HG03354 (cell line): ENCODE measurements around the gene RNU2-63P.
"Not testable (repeated sequence)": the region's sequence is repeated elsewhere in the genome, so short reads cannot be mapped to it uniquely, and the experiment has no call there.

Experiments
- ATAC-seq: cut with Tn5 transposase; IDR thresholded peaks from one replicate; pipeline ENCODE4 v1.9.1; 2021; ENCODE audit warnings: mild to moderate bottlenecking; ENCODE audit not compliant: unreplicated experiment, poor library complexity, severe bottlenecking

Gene RNU2-63P

GRCh38 chr2:87992569-87992968, 23.8 kb downstream of the RNU2-63P start:
- ATAC-seq: not testable (repeated sequence)

GRCh38 chr2:87987473-87987872, 28.9 kb downstream of the RNU2-63P start:
- ATAC-seq: not testable (repeated sequence)

- ATAC-seq: not testable (repeated sequence)
Observed at GRCh38 chr2:87985902-87986301, 30.4 kb downstream of the RNU2-63P start.

GRCh38 chr2:87981182-87981581, 35.2 kb downstream of the RNU2-63P start:
- ATAC-seq: not testable (repeated sequence)

GRCh38 chr2:87972385-87972784, 44.0 kb downstream of the RNU2-63P start:
- not testable (repeated sequence) for ATAC-seq
